HepG2 (cell line): Measurements from ENCODE around the gene SLIT1. TPM values are rescaled to one million over a fixed set of nuclear protein-coding genes. Genes with fewer than 3 reads are reported as not detected.

Experiments
- CBX5 ChIP-seq: sonication (generic); formaldehyde crosslinking; IDR thresholded peaks from 2 replicates; pipeline ENCODE4 v1.4.0; 2020; ENCODE audit warnings: missing genetic modification reagents, borderline replicate concordance
- CEBPG ChIP-seq: IDR thresholded peaks from 2 replicates; pipeline ENCODE4 v1.6.1; 2016
- CREM ChIP-seq, 2 experiments: sonication (generic) in 1 of 2; formaldehyde crosslinking in 1 of 2; IDR thresholded peaks; 2 replicates each; pipeline versions ENCODE4 v1.4.0 to v1.6.1; 2016 to 2020; ENCODE audit warnings: antibody characterized with exemption in 1 of 2, mild to moderate bottlenecking in 1 of 2, missing genetic modification reagents in 1 of 2
- EHMT2 ChIP-seq: fragments of 200-600 bp; sonication (generic); IDR thresholded peaks from 2 replicates; pipeline ENCODE4 v1.7.0; 2017; ENCODE audit warnings: antibody characterized with exemption, low read depth, low read length, borderline replicate concordance
- ESRRA ChIP-seq: sonication (generic); formaldehyde crosslinking; IDR thresholded peaks from 2 replicates; pipeline ENCODE4 v1.5.1; 2020; ENCODE audit warnings: mild to moderate bottlenecking, low read depth, missing genetic modification reagents
- FOXA1 ChIP-seq, 2 experiments: fragments of 450-650 bp in 1 of 2; sonication (generic) in 1 of 2; formaldehyde crosslinking in 1 of 2; IDR thresholded peaks; 2 replicates each; pipeline versions ENCODE4 v1.4.0 to v1.6.1; 2016 to 2020; ENCODE audit warnings: missing genetic modification reagents in 1 of 2
- FOXJ3 ChIP-seq: sonication (generic); formaldehyde crosslinking; IDR thresholded peaks from 2 replicates; pipeline ENCODE4 v1.4.0; 2020; ENCODE audit warnings: missing genetic modification reagents, mild to moderate bottlenecking, borderline replicate concordance
- HDAC1 ChIP-seq: sonication (generic); formaldehyde crosslinking; IDR thresholded peaks from 2 replicates; pipeline ENCODE4 v1.5.1; 2020; ENCODE audit warnings: mild to moderate bottlenecking, missing genetic modification reagents
- HNF4G ChIP-seq, 2 experiments: sonication (generic) in 1 of 2; formaldehyde crosslinking in 1 of 2; IDR thresholded peaks; 2 replicates each; pipeline versions ENCODE4 v1.4.0 to v1.6.1; 2011 to 2020; ENCODE audit warnings: borderline replicate concordance in 2 of 2, low read depth in 2 of 2, mild to moderate bottlenecking in 2 of 2, low read length in 1 of 2, missing genetic modification reagents in 1 of 2, moderate library complexity in 1 of 2
- IRF2 ChIP-seq: IDR thresholded peaks from 2 replicates; pipeline ENCODE4 v1.6.1; 2018; ENCODE audit warnings: missing genetic modification reagents, missing compliant biosample characterization
- ISL2 ChIP-seq: sonication (generic); formaldehyde crosslinking; IDR thresholded peaks from 2 replicates; pipeline ENCODE4 v1.5.0; 2020; ENCODE audit warnings: missing genetic modification reagents
- LCORL ChIP-seq, 2 experiments: fragments of 450-650 bp in 1 of 2; sonication (generic) in 1 of 2; formaldehyde crosslinking in 1 of 2; IDR thresholded peaks; 2 replicates each; pipeline versions ENCODE4 v1.5.0 to v1.6.1; 2017 to 2020; ENCODE audit warnings: antibody characterized with exemption in 1 of 2, missing genetic modification reagents in 1 of 2
- MEF2D ChIP-seq: sonication (generic); formaldehyde crosslinking; IDR thresholded peaks from 2 replicates; pipeline ENCODE4 v1.5.1; 2020; ENCODE audit warnings: mild to moderate bottlenecking, missing genetic modification reagents
- MIXL1 ChIP-seq: IDR thresholded peaks from 2 replicates; pipeline ENCODE4 v1.6.1; 2016
- NR2F2 ChIP-seq: IDR thresholded peaks from 2 replicates; pipeline ENCODE4 v1.6.1; 2012; ENCODE audit warnings: low read depth, inconsistent platforms, borderline replicate concordance
- ONECUT2 ChIP-seq: sonication (generic); formaldehyde crosslinking; IDR thresholded peaks from 2 replicates; pipeline ENCODE4 v1.4.0; 2020; ENCODE audit warnings: missing genetic modification reagents
- PCBP1 ChIP-seq: fragments of 200-400 bp; formaldehyde crosslinking; IDR thresholded peaks from 2 replicates; pipeline ENCODE4 v1.6.1; 2017; ENCODE audit warnings: mild to moderate bottlenecking, low read depth, low read length, borderline replicate concordance
- RXRA ChIP-seq: sonication (generic); formaldehyde crosslinking; IDR thresholded peaks from 2 replicates; pipeline ENCODE4 v1.5.1; 2020; ENCODE audit warnings: missing genetic modification reagents
- SALL1 ChIP-seq: sonication (generic); formaldehyde crosslinking; IDR thresholded peaks from 2 replicates; pipeline ENCODE4 v1.8.0; 2022; ENCODE audit warnings: mild to moderate bottlenecking, missing genetic modification reagents
- ZBTB7B ChIP-seq: sonication (generic); formaldehyde crosslinking; IDR thresholded peaks from 2 replicates; pipeline ENCODE4 v1.4.0; 2020; ENCODE audit warnings: missing genetic modification reagents
- ZNF414 ChIP-seq: sonication (generic); formaldehyde crosslinking; IDR thresholded peaks from 2 replicates; pipeline ENCODE4 v1.5.0; 2020; ENCODE audit warnings: missing genetic modification reagents
- ZNF614 ChIP-seq: IDR thresholded peaks from 2 replicates; pipeline ENCODE4 v1.6.1; 2018; ENCODE audit warnings: missing biosample characterization, missing genetic modification reagents, inconsistent platforms, borderline replicate concordance
- polyA plus RNA-seq, 8 experiments: library from polyadenylated mRNA; depleted of rRNA in 3 of 8; stranded (reverse) in 7 of 8; unstranded in 1 of 8; fragments of >200 nt; fragmentation: Illumina TruSeq in 4 of 8; extraction: Trizol in 4 of 8; gene quantifications; 2 replicates each; pipeline versions ENCODE4 v1.2.1 to v1.2.3, GENCODE V29; 2011 to 2016; ENCODE audit warnings: low read depth in 4 of 8, missing spikeins in 1 of 8, mixed read lengths in 1 of 8; ENCODE audit not compliant: insufficient read depth in 1 of 8
- total RNA-seq, 5 experiments: library from RNA; depleted of rRNA; stranded (reverse); fragments of >200 nt; fragmentation: Illumina TruSeq; extraction: Trizol; gene quantifications; 2 replicates each; pipeline ENCODE4 v1.2.3, GENCODE V29; 2016; ENCODE audit warnings: low read depth in 1 of 5
- TF ChIP-seq, protein P1 (sequence below): sonication (generic); formaldehyde crosslinking; IDR thresholded peaks from 2 replicates; pipeline ENCODE4 v1.5.0; 2020; ENCODE audit warnings: mild to moderate bottlenecking, missing genetic modification reagents, borderline replicate concordance
- TF ChIP-seq, protein P2 (sequence below): sonication (generic); formaldehyde crosslinking; IDR thresholded peaks from 2 replicates; pipeline ENCODE4 v1.5.0; 2020; ENCODE audit warnings: missing genetic modification reagents

The SLIT1 gene
- total and polyA plus RNA-seq, 2 of the 13 experiments (the other 11 are each of a cell fraction or from before 2014, with no cell fraction given), result 0.09 to 0.33 TPM

GRCh38 chr10:96971324-96971723 is 214.4 kb downstream of the SLIT1 start (continued):
- TF ChIP-seq, protein P1, sequence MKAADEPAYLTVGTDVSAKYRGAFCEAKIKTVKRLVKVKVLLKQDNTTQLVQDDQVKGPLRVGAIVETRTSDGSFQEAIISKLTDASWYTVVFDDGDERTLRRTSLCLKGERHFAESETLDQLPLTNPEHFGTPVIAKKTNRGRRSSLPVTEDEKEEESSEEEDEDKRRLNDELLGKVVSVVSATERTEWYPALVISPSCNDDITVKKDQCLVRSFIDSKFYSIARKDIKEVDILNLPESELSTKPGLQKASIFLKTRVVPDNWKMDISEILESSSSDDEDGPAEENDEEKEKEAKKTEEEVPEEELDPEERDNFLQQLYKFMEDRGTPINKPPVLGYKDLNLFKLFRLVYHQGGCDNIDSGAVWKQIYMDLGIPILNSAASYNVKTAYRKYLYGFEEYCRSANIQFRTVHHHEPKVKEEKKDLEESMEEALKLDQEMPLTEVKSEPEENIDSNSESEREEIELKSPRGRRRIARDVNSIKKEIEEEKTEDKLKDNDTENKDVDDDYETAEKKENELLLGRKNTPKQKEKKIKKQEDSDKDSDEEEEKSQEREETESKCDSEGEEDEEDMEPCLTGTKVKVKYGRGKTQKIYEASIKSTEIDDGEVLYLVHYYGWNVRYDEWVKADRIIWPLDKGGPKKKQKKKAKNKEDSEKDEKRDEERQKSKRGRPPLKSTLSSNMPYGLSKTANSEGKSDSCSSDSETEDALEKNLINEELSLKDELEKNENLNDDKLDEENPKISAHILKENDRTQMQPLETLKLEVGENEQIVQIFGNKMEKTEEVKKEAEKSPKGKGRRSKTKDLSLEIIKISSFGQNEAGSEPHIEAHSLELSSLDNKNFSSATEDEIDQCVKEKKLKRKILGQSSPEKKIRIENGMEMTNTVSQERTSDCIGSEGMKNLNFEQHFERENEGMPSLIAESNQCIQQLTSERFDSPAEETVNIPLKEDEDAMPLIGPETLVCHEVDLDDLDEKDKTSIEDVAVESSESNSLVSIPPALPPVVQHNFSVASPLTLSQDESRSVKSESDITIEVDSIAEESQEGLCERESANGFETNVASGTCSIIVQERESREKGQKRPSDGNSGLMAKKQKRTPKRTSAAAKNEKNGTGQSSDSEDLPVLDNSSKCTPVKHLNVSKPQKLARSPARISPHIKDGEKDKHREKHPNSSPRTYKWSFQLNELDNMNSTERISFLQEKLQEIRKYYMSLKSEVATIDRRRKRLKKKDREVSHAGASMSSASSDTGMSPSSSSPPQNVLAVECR (CRISPR knock-in tag), result peak; percentile 20; the same call in 1 of the 2 replicates
- TF ChIP-seq ONECUT2 (CRISPR knock-in tag), result 0 out of 2 replicates have a peak, but pooled peaks have one; percentile 15
- no peak for TF ChIP-seq PCBP1
- 0 out of 2 replicates have a peak, but pooled peaks have one; percentile 37 for TF ChIP-seq ZBTB7B
- peak; percentile 61 for TF ChIP-seq ISL2 (CRISPR knock-in tag)
- TF ChIP-seq FOXJ3 (CRISPR knock-in tag), result peak; percentile 73; the same call in 1 of the 2 replicates
- TF ChIP-seq ZNF414, result no peak
- peak; percentile 87 for TF ChIP-seq MEF2D (CRISPR knock-in tag)
- peak; percentile 91 for TF ChIP-seq HNF4G (IDR thresholded peaks at IDR 0.05; ENCODE audit: borderline replicate concordance, low read depth, low read length)
- peak; percentile 79; the same call in 1 of the 2 replicates for TF ChIP-seq HNF4G (CRISPR knock-in tag; IDR thresholded peaks at IDR 0.05; ENCODE audit: borderline replicate concordance, low read depth)
- TF ChIP-seq LCORL (IDR thresholded peaks at IDR 0.05), result no peak
- peak; percentile 83 for TF ChIP-seq LCORL (CRISPR knock-in tag; IDR thresholded peaks at IDR 0.05)
- TF ChIP-seq ZNF614 (CRISPR knock-in tag), result peak; percentile 39; the same call in 1 of the 2 replicates
- TF ChIP-seq MIXL1, result peak; percentile 86
- peak; percentile 55; the same call in 1 of the 2 replicates for TF ChIP-seq NR2F2
- TF ChIP-seq HDAC1, result peak; percentile 70
- TF ChIP-seq CEBPG, result peak; percentile 69
- peak; percentile 98 for TF ChIP-seq ESRRA (CRISPR knock-in tag)
- TF ChIP-seq IRF2 (CRISPR knock-in tag), result 0 out of 2 replicates have a peak, but pooled peaks have one; percentile 56
- TF ChIP-seq CREM (IDR thresholded peaks at IDR 0.05), result peak; percentile 49; the same call in 1 of the 2 replicates
- no peak for TF ChIP-seq CREM (CRISPR knock-in tag; IDR thresholded peaks at IDR 0.05)
- TF ChIP-seq FOXA1 (IDR thresholded peaks at IDR 0.05), result no peak
- TF ChIP-seq FOXA1 (CRISPR knock-in tag; IDR thresholded peaks at IDR 0.05), result peak; percentile 52
- TF ChIP-seq, protein P2, sequence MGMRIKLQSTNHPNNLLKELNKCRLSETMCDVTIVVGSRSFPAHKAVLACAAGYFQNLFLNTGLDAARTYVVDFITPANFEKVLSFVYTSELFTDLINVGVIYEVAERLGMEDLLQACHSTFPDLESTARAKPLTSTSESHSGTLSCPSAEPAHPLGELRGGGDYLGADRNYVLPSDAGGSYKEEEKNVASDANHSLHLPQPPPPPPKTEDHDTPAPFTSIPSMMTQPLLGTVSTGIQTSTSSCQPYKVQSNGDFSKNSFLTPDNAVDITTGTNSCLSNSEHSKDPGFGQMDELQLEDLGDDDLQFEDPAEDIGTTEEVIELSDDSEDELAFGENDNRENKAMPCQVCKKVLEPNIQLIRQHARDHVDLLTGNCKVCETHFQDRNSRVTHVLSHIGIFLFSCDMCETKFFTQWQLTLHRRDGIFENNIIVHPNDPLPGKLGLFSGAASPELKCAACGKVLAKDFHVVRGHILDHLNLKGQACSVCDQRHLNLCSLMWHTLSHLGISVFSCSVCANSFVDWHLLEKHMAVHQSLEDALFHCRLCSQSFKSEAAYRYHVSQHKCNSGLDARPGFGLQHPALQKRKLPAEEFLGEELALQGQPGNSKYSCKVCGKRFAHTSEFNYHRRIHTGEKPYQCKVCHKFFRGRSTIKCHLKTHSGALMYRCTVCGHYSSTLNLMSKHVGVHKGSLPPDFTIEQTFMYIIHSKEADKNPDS (CRISPR knock-in tag), result 0 out of 2 replicates have a peak, but pooled peaks have one; percentile 31
- TF ChIP-seq SALL1 (CRISPR knock-in tag), result no peak; the same call in 1 of the 2 replicates
- 0 out of 2 replicates have a peak, but pooled peaks have one; percentile 29 for TF ChIP-seq CBX5 (CRISPR knock-in tag)
- peak; percentile 33; the same call in 1 of the 2 replicates for TF ChIP-seq RXRA
- TF ChIP-seq EHMT2, result peak; percentile 50; the same call in 1 of the 2 replicates
